ENCODE measurements around the gene IL18R1.
A peak's percentile ranks its signal among the peaks of the same experiment; 100 is the strongest.

The IL18R1 gene

DNA sequence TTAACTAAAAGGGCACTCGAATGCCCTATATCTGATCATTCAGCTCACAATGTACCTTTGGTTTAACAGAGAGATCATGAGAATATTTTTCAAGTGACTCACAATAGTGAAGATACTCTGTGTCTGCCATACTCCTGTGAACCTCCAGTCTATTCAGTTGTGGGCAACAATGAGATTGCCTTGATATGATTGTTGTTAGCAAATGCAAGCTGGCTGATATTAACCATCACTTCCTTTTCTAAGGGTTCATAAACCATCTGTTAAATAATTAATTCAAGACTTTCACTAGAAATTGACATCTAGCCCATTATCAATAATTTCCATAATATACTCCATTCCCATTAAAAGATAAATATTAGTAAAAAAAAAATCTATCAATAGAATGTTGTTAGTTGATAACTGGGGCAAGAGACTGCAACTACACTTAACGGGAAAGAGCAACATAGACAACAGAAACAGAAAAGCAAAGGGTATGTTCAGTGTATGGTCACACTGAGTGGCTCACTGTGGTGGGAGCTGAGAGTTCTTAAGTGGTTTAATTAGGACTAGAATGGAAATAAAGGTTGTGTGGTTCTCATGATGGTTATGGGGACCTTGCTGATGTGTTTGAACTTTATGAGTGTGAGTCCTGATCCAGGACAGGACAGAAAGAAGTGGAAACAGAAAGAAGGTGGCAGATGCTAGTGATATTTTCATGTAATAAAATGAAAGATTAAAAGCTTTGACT is 79.2 kb downstream of the IL18R1 start:
- no peak for DNase-seq (ENCODE audit: low read depth)

DNA sequence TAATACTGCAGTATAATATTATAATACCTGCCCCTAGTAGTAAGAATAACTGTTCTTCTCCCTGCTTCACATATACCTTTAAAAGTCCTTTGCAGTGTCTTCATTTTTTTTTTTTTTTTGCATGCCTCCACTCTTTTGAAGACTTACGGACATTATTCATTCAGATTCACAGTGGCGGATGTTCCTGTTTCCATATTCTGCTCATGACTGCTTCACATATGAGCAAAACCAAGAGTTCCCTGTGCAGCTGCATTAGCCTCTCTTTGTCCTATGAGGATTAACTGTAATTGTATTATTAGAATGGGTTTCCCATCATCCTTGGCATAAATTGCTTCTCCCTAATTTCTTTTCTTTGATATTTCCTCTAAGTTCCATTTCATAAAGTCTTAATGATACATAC is 80.1 kb downstream of the IL18R1 start:
- DNase-seq (ENCODE audit: low read depth) = no peak

DNA sequence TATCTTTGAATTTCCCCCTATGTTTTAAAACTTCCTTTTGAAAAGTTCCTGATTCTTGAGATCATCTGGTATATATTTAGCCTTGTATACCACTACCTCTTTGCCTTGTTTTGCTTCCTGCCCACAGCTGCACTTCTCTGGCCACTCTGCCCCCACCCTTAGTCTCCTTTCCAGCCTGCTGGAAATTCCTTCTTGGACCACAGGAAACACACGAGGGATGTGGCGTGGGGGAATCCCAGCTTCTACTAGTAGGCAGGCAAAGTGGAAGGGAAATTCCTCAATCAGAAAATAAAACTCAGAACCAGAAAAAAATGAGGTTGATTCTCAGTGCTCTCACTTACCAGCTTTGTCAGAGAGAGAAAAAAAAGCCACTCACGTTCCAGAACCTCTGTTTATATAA is 80.7 kb downstream of the IL18R1 start:
- peak; percentile 42 for DNase-seq (ENCODE audit: low read depth)

DNA sequence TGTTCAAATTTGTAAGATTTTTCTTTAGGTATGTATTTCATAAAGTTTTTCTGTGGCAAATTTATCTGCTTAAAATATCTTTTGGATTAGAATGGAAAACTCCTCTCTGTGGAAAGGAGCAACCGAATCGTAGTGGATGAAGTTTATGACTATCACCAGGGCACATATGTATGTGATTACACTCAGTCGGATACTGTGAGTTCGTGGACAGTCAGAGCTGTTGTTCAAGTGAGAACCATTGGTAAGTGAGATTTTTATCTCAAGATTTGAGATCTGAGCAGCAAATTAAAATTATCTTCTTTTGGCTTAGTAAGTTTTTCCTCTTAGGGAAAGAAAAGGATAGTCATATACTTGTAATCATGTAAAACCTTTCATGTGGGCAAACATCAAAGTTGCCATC is 81.5 kb downstream of the IL18R1 start:
- DNase-seq (ENCODE audit: low read depth) = no peak

DNA sequence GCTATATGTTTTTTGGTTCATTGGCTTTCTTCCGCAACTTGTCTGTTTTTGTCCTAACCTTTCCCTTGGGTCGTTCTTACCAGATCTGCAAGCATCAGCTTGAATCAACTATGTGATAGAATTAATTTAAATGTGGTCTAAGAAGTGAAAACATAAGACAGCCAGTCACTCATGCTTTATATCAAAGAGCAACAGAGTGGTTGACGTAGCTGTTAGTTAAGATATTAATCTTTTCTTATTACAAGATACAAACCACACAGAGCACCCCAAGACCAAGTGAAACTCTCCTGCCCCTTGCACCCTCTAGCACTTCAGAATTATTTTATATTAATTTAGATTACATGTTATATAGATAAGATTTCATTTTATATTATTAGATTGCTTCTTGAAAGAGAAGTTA is 82.5 kb downstream of the IL18R1 start:
- no peak for DNase-seq (ENCODE audit: low read depth)

DNA sequence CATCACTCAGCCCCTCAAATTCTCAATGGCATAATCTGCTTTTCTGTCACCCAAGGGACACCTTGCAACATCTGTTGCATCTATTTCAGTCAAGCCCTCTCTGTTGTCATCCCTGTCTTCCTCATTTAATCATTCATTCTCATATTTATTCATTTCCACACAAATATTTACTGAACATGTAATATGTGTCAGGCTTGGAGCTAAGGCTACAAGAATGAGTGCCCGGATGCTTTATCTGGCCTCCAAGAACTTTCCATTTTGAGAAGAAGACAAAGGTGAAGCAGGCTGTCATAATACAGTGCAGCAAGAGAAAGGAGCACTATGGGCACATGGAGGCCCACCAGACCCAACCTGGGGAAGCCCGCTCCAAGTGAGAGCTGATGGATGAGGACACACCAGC is 83.0 kb downstream of the IL18R1 start:
- DNase-seq (ENCODE audit: low read depth) = no peak

DNA sequence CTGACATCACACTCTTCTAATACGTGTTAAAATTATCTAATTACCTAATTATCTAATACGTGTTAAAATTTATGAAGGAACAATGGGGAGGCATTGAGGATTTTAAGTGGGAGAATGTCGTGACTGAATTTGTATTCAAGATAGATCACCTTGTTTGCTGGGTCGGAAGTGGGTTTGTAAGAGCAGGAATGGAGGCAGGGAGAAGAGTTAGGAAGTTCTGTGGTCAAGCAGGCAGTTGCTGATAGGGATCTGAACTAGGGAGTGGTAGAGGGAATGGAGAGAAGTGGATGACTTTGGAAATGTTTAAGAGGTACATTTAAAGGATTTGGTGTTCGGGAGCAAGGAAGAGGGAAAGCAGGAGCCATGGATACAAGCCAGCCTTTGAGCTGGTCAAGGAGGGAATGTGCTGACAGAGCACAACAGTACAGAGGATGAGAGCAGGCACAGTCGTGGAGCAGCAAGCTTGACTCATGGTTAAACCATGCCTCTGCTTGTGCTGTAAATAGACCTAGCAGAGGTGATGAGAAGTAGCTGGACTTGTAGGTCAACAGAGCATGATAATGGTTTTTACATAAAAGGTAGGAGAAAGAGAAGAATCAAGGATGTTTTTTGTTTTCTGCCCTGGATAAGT is 83.6 kb downstream of the IL18R1 start:
- DNase-seq (ENCODE audit: low read depth) = peak; percentile 71

DNA sequence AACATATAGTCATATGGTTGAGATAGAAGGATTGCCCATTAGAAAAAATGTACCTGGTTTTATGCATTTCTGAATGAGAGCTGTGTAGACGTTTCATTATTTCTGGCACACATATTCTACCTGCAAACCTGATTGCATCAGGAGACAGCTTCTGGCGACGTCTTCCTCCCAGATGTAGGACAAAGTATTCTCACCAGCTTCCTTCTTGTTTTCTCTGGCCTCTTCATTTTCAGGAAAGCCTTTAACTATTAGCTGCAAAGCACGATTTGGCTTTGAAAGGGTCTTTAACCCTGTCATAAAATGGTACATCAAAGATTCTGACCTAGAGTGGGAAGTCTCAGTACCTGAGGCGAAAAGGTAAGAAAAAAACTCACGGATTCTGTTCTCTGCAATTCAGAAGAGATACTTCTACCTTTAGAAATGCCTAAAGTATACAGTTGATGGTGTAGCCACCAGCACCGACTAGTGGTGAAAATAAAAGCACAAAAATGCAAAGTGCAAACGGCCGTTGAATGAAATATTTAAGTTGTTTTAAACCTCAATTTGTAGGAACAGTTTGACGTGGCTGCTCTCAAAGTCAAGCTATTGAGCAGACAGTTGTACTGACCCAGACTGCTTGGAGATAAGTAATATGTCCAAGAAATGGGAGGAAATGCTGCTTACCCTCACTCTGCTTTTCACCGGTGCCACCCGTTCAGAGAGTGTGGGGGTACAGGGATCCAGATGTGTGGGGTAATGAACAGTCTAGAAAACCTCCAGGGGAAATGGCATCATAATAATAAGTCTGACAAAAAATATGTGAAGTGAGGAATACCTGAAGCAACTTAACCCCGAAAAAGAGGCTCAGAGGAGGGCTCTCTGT is 87.6 kb downstream of the IL18R1 start:
- DNase-seq (ENCODE audit: low read depth) = no peak

DNA sequence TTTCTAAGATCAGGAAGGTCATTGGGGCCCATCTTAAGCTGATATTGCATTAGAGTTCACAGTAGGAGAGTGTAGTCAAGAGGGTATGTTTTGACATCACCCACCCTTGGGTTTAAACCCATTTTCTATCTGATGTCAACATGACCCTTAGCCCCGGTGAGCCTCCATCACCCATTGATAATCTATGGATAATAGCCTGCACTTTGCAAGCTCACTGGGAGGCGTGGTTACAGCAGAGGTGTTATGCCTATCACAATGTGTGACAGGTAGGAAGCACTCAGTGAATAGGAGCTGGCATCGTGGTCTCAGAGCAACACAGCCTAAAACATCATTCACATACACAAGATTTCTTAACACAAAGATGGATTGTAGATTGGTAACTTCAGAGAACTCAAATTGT is 88.6 kb downstream of the IL18R1 start:
- DNase-seq (ENCODE audit: low read depth) = no peak

DNA sequence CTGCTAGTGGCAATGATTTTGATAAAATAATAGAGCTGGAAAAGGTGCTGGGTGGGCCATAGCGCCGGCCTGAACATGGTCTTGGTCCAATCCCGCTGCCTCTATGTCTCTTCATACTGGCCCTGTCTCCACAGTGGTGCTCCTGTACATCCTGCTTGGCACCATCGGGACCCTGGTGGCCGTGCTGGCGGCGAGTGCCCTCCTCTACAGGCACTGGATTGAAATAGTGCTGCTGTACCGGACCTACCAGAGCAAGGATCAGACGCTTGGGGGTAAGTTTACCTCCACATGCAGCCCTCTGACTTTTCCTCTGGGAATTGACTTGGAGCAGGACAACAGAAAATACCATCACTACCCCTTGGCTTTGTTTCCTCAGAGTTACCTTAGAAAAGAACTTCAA is 91.3 kb downstream of the IL18R1 start:
- no peak for DNase-seq (ENCODE audit: low read depth)

Data from non-pigmented ciliary epithelial cell (primary cell).